ENCODE measurements around the gene CDH5. TPM values are rescaled to one million over a fixed set of nuclear protein-coding genes. Genes with fewer than 3 reads are reported as not detected.
A peak's percentile ranks its signal among the peaks of the same experiment; 100 is the strongest.

CDH5 gene
- total and polyA plus RNA-seq, 2 of the 13 experiments (the other 11 are each of a cell fraction or from before 2014, with no cell fraction given), result 0.71 to 1.1 TPM

GRCh38 chr16:66408163-66409048, 41.9 kb downstream of the CDH5 start (continued):
- TF ChIP-seq MAZ (IDR thresholded peaks at IDR 0.05; ENCODE audit: borderline replicate concordance, low read depth, low read length) (no peak), MAZ (CRISPR knock-in tag; IDR thresholded peaks at IDR 0.05; ENCODE audit: low read depth) (no peak), SRSF9 (IDR thresholded peaks at IDR 0.05; ENCODE audit: borderline replicate concordance, insufficient read depth, low read depth, low read length, poor library complexity, severe bottlenecking) (no peak), ZNF510 (CRISPR knock-in tag; IDR thresholded peaks at IDR 0.05; ENCODE audit: low read depth) (no peak), AKAP8 (CRISPR knock-in tag; IDR thresholded peaks at IDR 0.05) (no peak), PATZ1 (CRISPR knock-in tag; IDR thresholded peaks at IDR 0.05) (no peak), GTF3A (CRISPR knock-in tag; conservative IDR thresholded peaks at IDR 0.05) (no peak), TARDBP (CRISPR knock-in tag; IDR thresholded peaks at IDR 0.05) (no peak), ZNF468 (CRISPR knock-in tag; IDR thresholded peaks at IDR 0.05) (no peak), FOXM1 (CRISPR knock-in tag; IDR thresholded peaks at IDR 0.05) (no peak), MTERF4 (CRISPR knock-in tag; IDR thresholded peaks at IDR 0.05) (no peak), HMGA1 (CRISPR knock-in tag; conservative IDR thresholded peaks at IDR 0.05) (no peak), ZNF737 (CRISPR knock-in tag; IDR thresholded peaks at IDR 0.05; ENCODE audit: borderline replicate concordance) (no peak), ZSCAN5A (CRISPR knock-in tag; IDR thresholded peaks at IDR 0.05; ENCODE audit: borderline replicate concordance) (peak; percentile 41; the same call in 1 of the 2 replicates), NKX3-1 (CRISPR knock-in tag; IDR thresholded peaks at IDR 0.05) (no peak), TERF1 (CRISPR knock-in tag; IDR thresholded peaks at IDR 0.05) (no peak), NR0B2 (CRISPR knock-in tag; IDR thresholded peaks at IDR 0.05) (no peak), ZNF574 (CRISPR knock-in tag; IDR thresholded peaks at IDR 0.05) (peak; percentile 58; the same call in 1 of the 2 replicates), SIX1 (CRISPR knock-in tag; IDR thresholded peaks at IDR 0.05; ENCODE audit: borderline replicate concordance) (no peak)

Measured in HepG2 (cell line).